ENCODE results near the gene HSPA8.
"Not testable (repeated sequence)": the region's sequence is repeated elsewhere in the genome, so short reads cannot be mapped to it uniquely, and the experiment has no call there.

HSPA8 gene

GRCh38 chr11:123061403-123062157, at the start of gene HSPA8:
TSS of gene HSPA8 (minus strand) at chr11:123062136. CDS start at chr11:123061324, 812 bp downstream.
- DNase-seq: peak; percentile 81

GRCh38 chr11:123111465-123111864, 49.5 kb upstream of the HSPA8 start:
- no peak for DNase-seq

GRCh38 chr11:123110397-123110796, 48.5 kb upstream of the HSPA8 start:
- no peak for DNase-seq

- no peak for DNase-seq
Measured at GRCh38 chr11:123107945-123108495, 46.1 kb upstream of the HSPA8 start.

- no peak for DNase-seq
Measured at GRCh38 chr11:123104697-123105096, 42.8 kb upstream of the HSPA8 start.

- peak; percentile 32 for DNase-seq
Measured at GRCh38 chr11:123103326-123103980, 41.5 kb upstream of the HSPA8 start.

- DNase-seq: no peak
Measured at GRCh38 chr11:123100379-123101085, 38.6 kb upstream of the HSPA8 start.

- DNase-seq: no peak
Measured at GRCh38 chr11:123098990-123099389, 37.1 kb upstream of the HSPA8 start.

GRCh38 chr11:123093739-123094138, 31.8 kb upstream of the HSPA8 start:
- no peak for DNase-seq

GRCh38 chr11:123091506-123091905, 29.6 kb upstream of the HSPA8 start:
- DNase-seq: no peak

- not testable (repeated sequence) for DNase-seq
Measured at GRCh38 chr11:123090168-123090567, 28.2 kb upstream of the HSPA8 start.

- not testable (repeated sequence) for DNase-seq
Measured at GRCh38 chr11:123088896-123089295, 27.0 kb upstream of the HSPA8 start.

- DNase-seq: not testable (repeated sequence)
Measured at GRCh38 chr11:123087657-123088056, 25.7 kb upstream of the HSPA8 start.

GRCh38 chr11:123086305-123086704, 24.4 kb upstream of the HSPA8 start:
- DNase-seq: no peak

GRCh38 chr11:123085497-123085896, 23.6 kb upstream of the HSPA8 start:
- no peak for DNase-seq

- no peak for DNase-seq
Measured at GRCh38 chr11:123084454-123084853, 22.5 kb upstream of the HSPA8 start.

- DNase-seq: peak; percentile 81
Measured at GRCh38 chr11:123083623-123084029, 21.7 kb upstream of the HSPA8 start.

- no peak for DNase-seq
Measured at GRCh38 chr11:123082977-123083376, 21.0 kb upstream of the HSPA8 start.

- DNase-seq: no peak
Measured at GRCh38 chr11:123080015-123080414, 18.1 kb upstream of the HSPA8 start.

GRCh38 chr11:123076484-123076883, 14.5 kb upstream of the HSPA8 start:
- DNase-seq: no peak

GRCh38 chr11:123073343-123074057, 11.6 kb upstream of the HSPA8 start:
- no peak for DNase-seq

GRCh38 chr11:123072762-123073161, 10.8 kb upstream of the HSPA8 start:
- no peak for DNase-seq

- no peak for DNase-seq
Measured at GRCh38 chr11:123072332-123072761, 10.4 kb upstream of the HSPA8 start.

All from activated CD4-positive, alpha-beta T cell treated with anti-CD3 and anti-CD28 coated beads for 48 hours (primary cell).